Trophoblast cell (in vitro differentiated cells and primary cell): ENCODE measurements around the gene ACKR3.
A peak's percentile ranks its signal among the peaks of the same experiment; 100 is the strongest.

Experiments used
- DNase-seq, 2 donors: peaks; one replicate each; pipeline ENCODE4 v3.0.0-alpha.2; 2016
- H2AFZ ChIP-seq: 2 replicates; pipeline ENCODE4 v1.6.1; 2013; ENCODE audit warnings: low read length, moderate library complexity, mild to moderate bottlenecking; ENCODE audit not compliant: insufficient read depth, poor library complexity
- H2AK5ac ChIP-seq: 2 replicates; pipeline ENCODE4 v1.6.1; 2013; ENCODE audit warnings: mild to moderate bottlenecking, low read length
- H2BK120ac ChIP-seq: 2 replicates; pipeline ENCODE4 v1.6.1; 2013; ENCODE audit warnings: low read length, mild to moderate bottlenecking, moderate library complexity; ENCODE audit not compliant: insufficient read depth, poor library complexity
- H2BK12ac ChIP-seq: 2 replicates; pipeline ENCODE4 v1.6.1; 2013; ENCODE audit warnings: mild to moderate bottlenecking, low read length, moderate library complexity
- H2BK5ac ChIP-seq: 2 replicates; pipeline ENCODE4 v1.6.1; 2013; ENCODE audit warnings: low read length, low read depth, moderate library complexity, mild to moderate bottlenecking; ENCODE audit not compliant: poor library complexity
- H3K14ac ChIP-seq: 2 replicates; pipeline ENCODE4 v1.6.1; 2013; ENCODE audit warnings: mild to moderate bottlenecking, low read length
- H3K18ac ChIP-seq: 2 replicates; pipeline ENCODE4 v1.6.1; 2013; ENCODE audit warnings: mild to moderate bottlenecking, low read length
- H3K23ac ChIP-seq: 2 replicates; pipeline ENCODE4 v1.6.1; 2013; ENCODE audit warnings: low read length
- H3K27ac ChIP-seq: 2 replicates; pipeline ENCODE4 v1.5.1; 2013; ENCODE audit warnings: low read depth, mild to moderate bottlenecking, inconsistent platforms, low read length, moderate library complexity
- H3K27me3 ChIP-seq: 2 replicates; pipeline ENCODE4 v1.6.1; 2013; ENCODE audit warnings: inconsistent platforms, mild to moderate bottlenecking, low read length, moderate library complexity; ENCODE audit not compliant: insufficient read depth
- H3K36me3 ChIP-seq, 2 experiments: 1 replicate in 1 of 2; 2 replicates in 1 of 2; pipeline ENCODE4 v1.6.1; 2013; ENCODE audit warnings: low read length in 2 of 2, mild to moderate bottlenecking in 2 of 2, moderate library complexity in 1 of 2; ENCODE audit not compliant: insufficient read depth in 2 of 2, control insufficient read depth in 1 of 2
- H3K4ac ChIP-seq: 2 replicates; pipeline ENCODE4 v1.6.1; 2013; ENCODE audit warnings: low read depth, mild to moderate bottlenecking, low read length, moderate library complexity
- H3K4me1 ChIP-seq, 2 experiments: 1 replicate in 1 of 2; 2 replicates in 1 of 2; pipeline ENCODE4 v1.6.1; 2013; ENCODE audit warnings: low read length in 2 of 2, mild to moderate bottlenecking in 2 of 2, moderate library complexity in 1 of 2; ENCODE audit not compliant: insufficient read depth in 2 of 2, control insufficient read depth in 1 of 2
- H3K4me2 ChIP-seq: 2 replicates; pipeline ENCODE4 v1.6.1; 2013; ENCODE audit warnings: inconsistent platforms, mild to moderate bottlenecking, low read length, moderate library complexity
- H3K4me3 ChIP-seq: 2 replicates; pipeline ENCODE4 v1.5.1; 2013; ENCODE audit warnings: mild to moderate bottlenecking, low read depth, low read length, inconsistent platforms
- H3K79me1 ChIP-seq: one replicate; pipeline ENCODE4 v1.6.1; 2013; ENCODE audit warnings: low read length
- H3K79me2 ChIP-seq: 2 replicates; pipeline ENCODE4 v1.6.1; 2013; ENCODE audit warnings: low read length, mild to moderate bottlenecking; ENCODE audit not compliant: control insufficient read depth, insufficient read depth, poor library complexity
- H3K9ac ChIP-seq: 2 replicates; pipeline ENCODE4 v1.6.1; 2013; ENCODE audit warnings: mild to moderate bottlenecking, low read length
- H3K9me3 ChIP-seq: 2 replicates; pipeline ENCODE4 v1.6.1; 2013; ENCODE audit warnings: low read depth, mild to moderate bottlenecking, control low read depth, inconsistent platforms, low read length; ENCODE audit not compliant: insufficient read depth
- H4K12ac ChIP-seq: 2 replicates; pipeline ENCODE4 v1.6.1; 2013; ENCODE audit warnings: low read depth, mild to moderate bottlenecking, low read length, moderate library complexity
- H4K8ac ChIP-seq: 2 replicates; pipeline ENCODE4 v1.6.1; 2013; ENCODE audit warnings: low read depth, mild to moderate bottlenecking, low read length, moderate library complexity
- H4K91ac ChIP-seq: one replicate; pipeline ENCODE4 v1.6.1; 2013; ENCODE audit warnings: low read depth, mild to moderate bottlenecking, low read length, moderate library complexity
- WGBS: extraction: QIAGEN DNeasy Blood & Tissue Kit; methylation state at CpG from one replicate; pipeline ENCODE4 v1.1.7; 2013; ENCODE audit warnings: missing lambda C conversion rate; ENCODE audit not compliant: insufficient read length, insufficient coverage; ENCODE audit errors: extremely low coverage; 5-methylcytosine and 5-hydroxymethylcytosine counted together

The ACKR3 gene

GRCh38 chr2:236603361-236604015 lies 33.9 kb downstream of the ACKR3 start:
- Histone ChIP-seq H3K9me3 (peaks cover 5% of the 10 kb centered on the region), H3K9ac (no peak overlapping the region), H4K91ac (peak overlapping the region; percentile 16), H3K79me1 (peaks cover 49% of the 10 kb centered on the region), H3K14ac (no peak overlapping the region), H2AFZ (no peak overlapping the region), H3K36me3 (no peaks in the 10 kb centered on the region), H4K12ac (no peak overlapping the region), H3K18ac (no peak overlapping the region), H2BK12ac (peak overlapping the region; percentile 25), H3K27me3 (no peaks in the 10 kb centered on the region), H3K4me1 (peaks cover 17 to 20% of the 10 kb centered on the region in 2 experiments), H2BK5ac (peak overlapping the region; percentile 23), H3K4ac (no peak overlapping the region), H3K27ac (no peak overlapping the region), H2BK120ac (peak overlapping the region; percentile 37), H3K79me2 (no peaks in the 10 kb centered on the region), H3K23ac (no peak overlapping the region), H4K8ac (no peak overlapping the region), H3K4me2 (no peak overlapping the region), H3K4me3 (no peak overlapping the region), H2AK5ac (peak overlapping the region; percentile 32)
- DNase-seq: no peak
- WGBS: no CpG with 5 or more reads among the region's 15 CpGs

- Histone ChIP-seq H4K8ac (peak overlapping the region; percentile 8), H4K91ac (peak overlapping the region; percentile 41), H2BK120ac (peak overlapping the region; percentile 52), H3K9me3 (peaks cover 5% of the 10 kb centered on the region), H3K18ac (peak overlapping the region; percentile 27), H2BK5ac (no peak overlapping the region), H3K23ac (no peak overlapping the region), H3K79me1 (peaks cover 47% of the 10 kb centered on the region), H2AFZ (no peak overlapping the region), H3K27ac (no peak overlapping the region), H3K79me2 (no peaks in the 10 kb centered on the region), H3K36me3 (no peaks in the 10 kb centered on the region), H4K12ac (no peak overlapping the region), H3K4me2 (no peak overlapping the region), H2BK12ac (peak overlapping the region; percentile 41), H3K4me3 (no peak overlapping the region), H3K4me1 (peaks cover 19 to 29% of the 10 kb centered on the region in 2 experiments), H2AK5ac (peak overlapping the region; percentile 72), H3K9ac (no peak overlapping the region), H3K14ac (peak overlapping the region; percentile 63), H3K27me3 (no peaks in the 10 kb centered on the region), H3K4ac (no peak overlapping the region)
- WGBS: no CpG with 5 or more reads among the region's 20 CpGs
- DNase-seq: peak in 1 of 2 donors; percentile 30
Observed at GRCh38 chr2:236604575-236605344, 35.1 kb downstream of the ACKR3 start.

DNA sequence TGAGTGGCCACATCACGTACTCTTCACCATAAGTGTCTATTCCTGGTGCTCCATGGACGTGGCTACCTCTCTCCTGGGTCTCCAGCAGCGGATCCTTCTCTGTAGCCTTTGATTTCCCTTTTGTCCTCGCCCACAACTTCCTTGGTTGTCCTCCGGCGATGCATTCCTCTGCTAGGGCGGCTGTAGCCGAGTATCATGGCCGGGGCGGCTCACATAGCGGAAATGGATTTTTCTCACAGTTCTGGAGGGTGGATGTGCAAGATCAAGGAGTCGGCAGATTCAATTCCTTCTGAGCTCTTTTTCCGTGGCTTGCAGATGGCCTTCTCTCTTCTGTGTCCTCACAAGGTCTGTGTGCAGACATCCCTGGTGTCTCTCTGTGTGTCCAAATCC lies 35.7 kb downstream of the ACKR3 start:
- H3K27ac ChIP-seq: no peak overlapping the region
- no peak overlapping the region for H3K9ac ChIP-seq
- H3K4ac ChIP-seq: no peak overlapping the region
- H2BK12ac ChIP-seq: peak overlapping the region; percentile 41
- H4K8ac ChIP-seq: no peak overlapping the region
- peak overlapping the region; percentile 63 for H3K14ac ChIP-seq
- peak; percentile 88 to 91 for DNase-seq
- H3K79me2 ChIP-seq: no peaks in the 10 kb centered on the region
- H4K12ac ChIP-seq: no peak overlapping the region
- H3K36me3 ChIP-seq: no peaks in the 10 kb centered on the region
- H3K4me3 ChIP-seq: no peak overlapping the region
- H2BK120ac ChIP-seq: peak overlapping the region; percentile 52
- H3K79me1 ChIP-seq: peaks cover 48% of the 10 kb centered on the region
- no peak overlapping the region for H2AFZ ChIP-seq
- H3K4me1 ChIP-seq: peaks cover 18 to 28% of the 10 kb centered on the region in 2 experiments
- no peaks in the 10 kb centered on the region for H3K27me3 ChIP-seq
- no peak overlapping the region for H3K23ac ChIP-seq
- peaks cover 5% of the 10 kb centered on the region for H3K9me3 ChIP-seq
- H2AK5ac ChIP-seq: peak overlapping the region; percentile 72
- WGBS: no CpG with 5 or more reads among the region's 13 CpGs
- H4K91ac ChIP-seq: peak overlapping the region; percentile 41
- no peak overlapping the region for H2BK5ac ChIP-seq
- H3K18ac ChIP-seq: peak overlapping the region; percentile 27
- no peak overlapping the region for H3K4me2 ChIP-seq

DNA sequence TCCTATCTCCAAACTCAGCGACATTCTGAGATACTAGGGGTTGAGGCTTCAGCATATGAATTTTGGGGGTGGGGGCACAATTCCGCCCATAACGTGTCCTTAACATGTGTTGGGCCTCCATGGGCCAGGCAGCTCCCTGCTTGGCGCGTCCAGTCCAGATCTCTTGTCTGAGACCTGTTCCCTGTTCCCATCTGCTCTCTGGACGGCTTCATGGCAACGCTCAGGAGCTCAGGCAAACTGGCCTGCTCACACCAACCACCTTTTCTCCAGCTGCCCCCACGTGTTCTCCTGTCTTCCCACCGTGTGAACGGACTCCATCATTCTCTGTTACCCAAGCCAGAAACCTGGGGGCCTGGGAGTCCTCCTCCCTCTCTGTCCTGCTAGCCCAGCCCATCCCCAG lies 36.4 kb downstream of the ACKR3 start:
- Histone ChIP-seq H4K91ac (peak overlapping the region; percentile 29), H3K4ac (no peak overlapping the region), H2BK120ac (peak overlapping the region; percentile 4), H3K9me3 (peaks cover 5% of the 10 kb centered on the region), H3K18ac (no peak overlapping the region), H4K8ac (no peak overlapping the region), H2BK12ac (peak overlapping the region; percentile 30), H3K27me3 (no peaks in the 10 kb centered on the region), H3K4me2 (no peak overlapping the region), H3K79me2 (no peaks in the 10 kb centered on the region), H3K4me1 (peaks cover 17 to 27% of the 10 kb centered on the region in 2 experiments), H3K14ac (peak overlapping the region; percentile 16), H3K9ac (no peak overlapping the region), H3K4me3 (no peak overlapping the region), H2BK5ac (no peak overlapping the region), H4K12ac (no peak overlapping the region), H3K23ac (no peak overlapping the region), H3K27ac (no peak overlapping the region), H3K36me3 (no peaks in the 10 kb centered on the region), H2AK5ac (peak overlapping the region; percentile 22), H2AFZ (no peak overlapping the region), H3K79me1 (peaks cover 47% of the 10 kb centered on the region)
- no peak for DNase-seq
- no CpG with 5 or more reads among the region's 10 CpGs for WGBS
